Measurements from ENCODE around the gene ACTR6. TPM values are rescaled to one million over a fixed set of nuclear protein-coding genes. Genes with fewer than 3 reads are reported as not detected.

Gene ACTR6
- total RNA-seq, 2 experiments from 2014 or later: 21.3 to 21.8 TPM

GRCh38 chr12:100239589-100239988 lies 39.0 kb downstream of the ACTR6 start:
- no peak for TF ChIP-seq CTCF (IDR thresholded peaks at IDR 0.05)
- Histone ChIP-seq H3K27me3 (ENCODE audit: control insufficient read depth in 1 of 2, insufficient read depth in 2 of 2, low read length in 2 of 2) (no peaks in the 10 kb centered on the region), H3K36me3 (ENCODE audit: insufficient read depth, low read length) (no peaks in the 10 kb centered on the region), H3K4me3 (ENCODE audit: low read length) (no peak overlapping the region), H3K27ac (ENCODE audit: low read depth in 1 of 2, low read length in 2 of 2) (no peak overlapping the region), H3K9me3 (ENCODE audit: control insufficient read depth in 1 of 2, insufficient read depth in 1 of 2, low read length in 2 of 2) (no peaks in the 10 kb centered on the region), H3K4me1 (ENCODE audit: insufficient read depth, low read length) (no peaks in the 10 kb centered on the region)
- H3K4me3 Mint-ChIP-seq: no peak overlapping the region
- intact Hi-C loops (cut with DNase I, micrococcal nuclease): loop anchor here (10.0 kb wide), 1 partner anchor 435 kb away; no protein-coding TSS in a partner anchor
- POLR2A ChIA-PET: interaction anchor here (0.6 kb wide), 1 partner anchor 319 kb away, joined by 3 read pairs; no protein-coding TSS in a partner anchor
- no peak for ATAC-seq (ENCODE audit: poor library complexity)
- no peaks in the 10 kb centered on the region for H3K27me3 Mint-ChIP-seq
- H3K9me3 Mint-ChIP-seq: no peaks in the 10 kb centered on the region
- H3K36me3 Mint-ChIP-seq (ENCODE audit: low read depth): no peaks in the 10 kb centered on the region
- CTCF ChIA-PET: no interaction called here
- H3K27ac Mint-ChIP-seq: no peak overlapping the region
- DNase-seq: no peak
- no peaks in the 10 kb centered on the region for H3K4me1 Mint-ChIP-seq (ENCODE audit: low read depth)

GRCh38 chr12:100243137-100243536 lies 42.5 kb downstream of the ACTR6 start:
- intact Hi-C loops (cut with DNase I, micrococcal nuclease): no loop called here
- H3K27ac Mint-ChIP-seq: no peak overlapping the region
- TF ChIP-seq CTCF (IDR thresholded peaks at IDR 0.05): no peak
- ChIA-PET CTCF (no interaction called here), POLR2A (no interaction called here)
- Histone ChIP-seq H3K27me3 (ENCODE audit: control insufficient read depth in 1 of 2, insufficient read depth in 2 of 2, low read length in 2 of 2) (no peaks in the 10 kb centered on the region), H3K4me3 (ENCODE audit: low read length) (no peak overlapping the region), H3K36me3 (ENCODE audit: insufficient read depth, low read length) (no peaks in the 10 kb centered on the region), H3K4me1 (ENCODE audit: insufficient read depth, low read length) (no peaks in the 10 kb centered on the region), H3K9me3 (ENCODE audit: control insufficient read depth in 1 of 2, insufficient read depth in 1 of 2, low read length in 2 of 2) (no peaks in the 10 kb centered on the region), H3K27ac (ENCODE audit: low read depth in 1 of 2, low read length in 2 of 2) (no peak overlapping the region)
- no peaks in the 10 kb centered on the region for H3K9me3 Mint-ChIP-seq
- ATAC-seq (ENCODE audit: poor library complexity): no peak
- no peaks in the 10 kb centered on the region for H3K4me1 Mint-ChIP-seq (ENCODE audit: low read depth)
- H3K4me3 Mint-ChIP-seq: no peak overlapping the region
- H3K36me3 Mint-ChIP-seq (ENCODE audit: low read depth): no peaks in the 10 kb centered on the region
- no peaks in the 10 kb centered on the region for H3K27me3 Mint-ChIP-seq
- no peak for DNase-seq

GRCh38 chr12:100247765-100248164 lies 47.1 kb downstream of the ACTR6 start:
- no peak for TF ChIP-seq CTCF (IDR thresholded peaks at IDR 0.05)
- Mint-ChIP-seq H3K4me3 (no peak overlapping the region), H3K27me3 (no peaks in the 10 kb centered on the region), H3K4me1 (ENCODE audit: low read depth) (no peaks in the 10 kb centered on the region), H3K36me3 (ENCODE audit: low read depth) (no peaks in the 10 kb centered on the region), H3K9me3 (no peaks in the 10 kb centered on the region), H3K27ac (no peak overlapping the region)
- intact Hi-C loops (cut with DNase I, micrococcal nuclease): no loop called here
- Histone ChIP-seq H3K9me3 (ENCODE audit: control insufficient read depth in 1 of 2, insufficient read depth in 1 of 2, low read length in 2 of 2) (no peaks in the 10 kb centered on the region), H3K36me3 (ENCODE audit: insufficient read depth, low read length) (no peaks in the 10 kb centered on the region), H3K4me1 (ENCODE audit: insufficient read depth, low read length) (no peaks in the 10 kb centered on the region), H3K27ac (ENCODE audit: low read depth in 1 of 2, low read length in 2 of 2) (no peak overlapping the region), H3K4me3 (ENCODE audit: low read length) (no peak overlapping the region), H3K27me3 (ENCODE audit: control insufficient read depth in 1 of 2, insufficient read depth in 2 of 2, low read length in 2 of 2) (no peaks in the 10 kb centered on the region)
- CTCF ChIA-PET: no interaction called here
- ATAC-seq (ENCODE audit: poor library complexity): no peak
- DNase-seq: no peak
- POLR2A ChIA-PET: no interaction called here
